IPS-NIHi7 (cell line): ENCODE results near the gene CDH16.
"Not testable (repeated sequence)": the region's sequence is repeated elsewhere in the genome, so short reads cannot be mapped to it uniquely, and the experiment has no call there.

Experiments
- DNase-seq: peaks from one replicate; pipeline ENCODE4 v3.0.0; 2012; ENCODE audit warnings: mixed read lengths; ENCODE audit errors: extremely low spot score

CDH16 gene

DNA sequence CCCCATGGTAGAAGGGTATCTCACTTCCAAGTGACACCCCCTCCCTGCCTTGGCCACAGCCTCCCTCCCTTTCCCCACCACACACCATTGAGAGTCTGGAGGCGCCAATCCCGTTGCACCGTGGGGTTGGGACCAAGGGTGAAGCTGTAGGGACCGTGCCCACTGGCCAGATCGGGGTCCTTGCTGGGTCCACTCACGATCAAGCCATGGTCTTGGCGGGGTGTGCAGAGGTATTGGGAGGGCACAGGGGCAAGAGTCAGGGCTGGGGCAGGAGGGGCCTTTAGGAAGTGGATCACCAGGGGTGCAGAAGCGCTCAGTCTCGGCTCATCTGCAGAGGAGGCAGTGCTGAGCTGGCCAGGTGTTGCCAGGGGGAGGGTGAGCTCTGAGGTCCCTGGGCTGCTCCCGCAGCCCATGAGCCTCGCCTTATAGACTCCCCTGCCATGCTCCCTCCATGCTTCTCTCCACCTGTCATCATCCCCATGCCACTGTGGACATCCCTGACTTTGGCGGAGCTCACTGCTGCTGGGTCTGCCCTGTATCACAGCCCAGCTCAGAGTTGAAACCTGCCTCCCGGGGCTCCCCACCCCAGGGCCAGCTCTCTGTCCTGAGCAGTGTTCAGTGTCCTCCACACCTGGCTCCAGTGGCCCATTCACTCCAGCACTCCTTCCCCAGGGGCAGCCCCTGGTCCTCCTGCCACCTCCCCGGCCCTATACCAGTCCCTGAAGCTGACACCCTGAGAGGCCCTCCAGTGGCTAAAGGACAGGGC, 8.3 kb downstream of the CDH16 start:
- no peak for DNase-seq

- DNase-seq: no peak
These were observed 9.7 kb downstream of the CDH16 start for GRCh38 chr16:66908762-66909559.

DNA sequence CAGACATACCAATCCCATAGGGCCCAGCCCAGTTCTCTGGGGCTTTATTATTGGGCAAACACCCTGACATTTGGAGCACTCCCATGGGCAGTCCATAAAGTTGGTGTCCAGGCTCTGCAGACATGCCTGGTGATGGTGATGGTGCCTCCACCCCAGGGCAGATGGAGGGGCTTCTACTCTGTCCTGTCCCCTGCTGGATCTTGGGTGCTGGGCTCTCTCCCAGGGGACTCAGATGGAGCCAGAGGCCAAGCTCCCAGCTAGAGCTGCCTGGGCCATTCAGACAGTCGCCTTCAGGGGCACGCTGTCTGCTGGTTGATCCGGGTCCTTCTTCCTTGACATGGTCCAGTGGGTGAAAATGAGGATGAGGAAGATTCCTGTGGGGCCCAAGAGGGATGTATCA, 10.6 kb downstream of the CDH16 start:
- no peak for DNase-seq

DNA sequence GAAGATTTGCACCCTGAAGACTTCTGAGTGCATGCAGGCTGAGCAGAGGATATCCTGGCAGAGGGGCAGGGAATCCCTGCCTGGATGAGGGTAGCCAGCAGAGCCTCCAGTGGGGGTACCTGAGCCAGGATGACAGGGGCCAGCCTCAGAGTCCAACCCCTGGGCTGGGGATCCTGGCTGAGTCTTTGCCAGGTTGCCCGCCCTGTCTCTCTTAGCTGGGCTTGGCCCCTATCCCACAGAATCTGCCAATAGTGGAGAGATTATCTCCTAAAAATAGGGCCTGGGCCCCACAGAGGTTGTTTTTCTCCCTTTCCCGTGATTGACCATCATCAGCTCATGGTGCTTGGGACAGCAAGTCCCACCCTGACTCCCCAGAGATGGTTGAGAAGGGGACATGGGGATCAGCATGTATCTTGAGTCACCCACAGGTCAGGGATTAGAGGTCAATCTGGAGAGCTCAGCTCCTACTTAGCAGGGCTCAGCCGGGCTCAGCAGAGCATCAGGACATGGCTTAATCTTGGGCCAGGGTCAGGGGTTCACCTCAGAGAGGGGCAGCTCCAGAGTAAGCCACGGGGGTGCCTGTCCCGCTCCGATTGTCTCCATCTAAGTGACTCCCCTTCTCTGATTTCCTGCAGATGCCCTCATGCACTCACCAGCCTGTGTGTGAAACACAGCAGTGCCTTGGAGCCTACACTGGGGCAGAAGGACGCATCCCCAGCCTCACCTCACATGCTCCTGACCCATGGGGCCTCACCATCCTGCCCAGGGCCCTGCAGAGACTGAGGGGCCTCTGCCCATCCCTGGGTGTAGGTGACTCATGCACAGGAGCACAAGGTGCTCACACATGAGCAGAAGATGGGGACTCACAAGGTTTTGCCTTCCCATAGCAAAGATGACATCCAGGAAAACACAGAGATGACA, 11.5 kb downstream of the CDH16 start:
- no peak for DNase-seq

DNA sequence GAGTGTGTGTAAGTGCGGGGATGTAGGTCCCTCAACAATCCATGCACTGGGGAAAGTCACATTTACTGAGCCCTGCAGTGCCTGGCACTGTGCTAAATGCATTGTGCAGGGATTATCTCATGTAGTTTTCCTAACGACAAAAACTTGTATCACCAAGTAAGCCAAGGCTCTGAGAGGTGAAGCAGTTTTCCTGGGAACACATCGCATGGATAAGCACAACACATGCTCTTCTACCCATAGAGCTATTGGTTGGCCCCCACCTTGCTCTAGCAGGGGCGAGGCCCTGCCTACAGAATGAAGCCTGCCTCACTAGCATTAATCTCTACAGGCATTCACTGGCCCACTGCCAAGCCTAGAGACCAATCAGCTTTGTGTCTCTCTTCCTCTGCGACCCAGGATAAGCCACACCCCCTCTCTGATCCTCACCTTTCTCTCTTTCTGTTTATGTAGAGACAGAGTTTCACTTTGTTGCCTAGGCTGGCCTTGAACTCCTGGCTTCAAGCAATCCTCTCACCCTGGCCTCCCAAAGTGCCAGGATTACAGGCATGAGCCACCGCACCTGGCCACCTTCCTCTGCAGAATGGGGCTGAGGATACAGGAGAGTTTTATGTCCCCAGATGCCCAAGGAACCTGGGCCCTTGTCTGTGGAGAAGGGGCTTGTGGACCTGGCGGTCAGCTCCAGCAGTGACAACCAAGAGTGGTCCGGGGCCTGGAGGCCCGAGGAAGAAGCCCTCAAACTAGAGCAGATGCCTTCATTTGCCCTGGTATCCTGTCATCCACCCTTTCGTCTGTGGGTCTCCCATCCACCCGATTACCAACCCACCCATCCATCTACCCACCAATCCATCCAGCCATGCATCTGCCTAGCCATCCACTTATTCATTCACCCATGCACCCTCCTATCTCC, 12.8 kb downstream of the CDH16 start:
- peak; percentile 83 for DNase-seq

DNA sequence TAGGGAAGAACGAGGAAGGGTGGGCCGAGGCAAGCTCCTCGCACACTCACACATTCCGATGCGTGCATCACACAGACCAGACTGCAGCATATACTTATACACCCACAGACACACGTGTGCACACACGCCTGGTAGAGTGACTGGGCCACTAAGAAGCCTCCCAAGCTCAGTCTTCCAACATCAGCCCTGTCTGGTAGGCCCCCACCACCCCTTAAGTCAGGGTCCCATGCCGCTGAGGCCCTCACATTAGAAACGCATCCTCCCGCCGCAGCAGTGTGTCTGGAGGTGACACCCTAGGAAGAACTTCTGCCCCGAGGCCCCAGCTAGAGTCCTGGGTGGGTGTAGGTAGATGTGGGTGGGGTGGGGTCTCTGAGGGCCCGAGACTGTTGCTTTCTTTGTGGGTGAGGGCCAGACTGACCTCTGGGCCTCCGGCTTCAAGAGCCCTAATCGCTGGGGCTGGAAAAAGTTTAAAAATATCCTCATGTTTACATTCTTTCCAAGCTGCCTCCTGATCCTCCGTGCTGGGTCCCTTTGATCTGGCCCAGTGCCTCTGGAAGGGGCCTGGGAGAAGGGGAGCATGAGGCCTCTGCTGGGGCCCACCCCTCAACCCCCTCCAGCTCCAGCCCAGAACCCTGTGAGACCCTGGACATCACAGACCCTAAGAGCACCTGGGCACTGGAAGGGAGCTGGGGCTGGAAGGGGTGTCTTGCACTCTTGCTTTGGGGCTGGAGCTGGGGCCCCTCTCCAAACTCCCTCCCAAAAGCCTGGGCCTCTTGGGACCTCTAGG, 13.6 kb downstream of the CDH16 start:
- DNase-seq: no peak

- no peak for DNase-seq
These were observed 14.2 kb downstream of the CDH16 start for GRCh38 chr16:66904428-66904845.

GRCh38 chr16:66903544-66904427, 14.9 kb downstream of the CDH16 start:
- no peak for DNase-seq

DNA sequence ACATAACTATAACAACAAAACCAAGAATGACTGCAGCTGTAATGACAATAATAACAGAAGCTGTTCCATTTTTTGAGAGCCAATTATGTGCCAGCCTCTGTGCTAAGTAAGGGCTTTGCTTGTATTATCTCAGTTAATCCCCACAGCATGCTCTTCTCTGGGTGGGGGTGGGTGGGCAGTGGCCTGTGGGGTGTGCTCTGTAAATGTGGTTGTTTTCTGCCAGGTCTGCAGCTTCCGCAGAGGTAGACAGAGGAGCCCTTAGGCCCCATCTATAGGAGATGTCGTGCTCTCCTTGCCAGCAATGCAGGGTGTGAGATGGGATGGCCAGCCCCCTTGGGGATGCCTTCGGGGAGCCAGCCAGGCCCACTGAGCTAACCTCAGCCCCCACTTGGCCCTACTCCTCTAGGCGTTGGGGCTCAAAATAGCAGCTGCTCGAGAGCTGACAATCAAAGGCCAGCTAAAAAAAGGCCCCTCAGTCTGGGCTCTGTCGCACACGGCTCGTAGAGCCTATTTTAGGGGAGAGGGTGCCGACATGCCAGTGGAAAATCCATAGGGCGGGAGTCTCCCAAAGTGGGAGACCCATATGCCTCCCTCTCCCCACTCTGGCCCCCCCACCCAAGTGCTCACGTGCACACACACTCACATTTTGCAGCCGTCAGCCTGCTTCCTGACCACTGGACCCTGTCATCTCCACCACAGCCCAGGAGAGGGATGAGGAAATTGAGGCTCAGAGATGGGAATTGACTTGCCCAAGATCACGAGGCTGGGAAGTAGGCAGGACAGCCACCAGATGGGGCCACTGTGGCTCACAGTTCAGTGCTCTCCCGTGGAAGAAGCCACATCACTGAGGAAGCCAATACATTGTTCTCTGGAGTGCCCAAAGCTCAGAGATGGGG, 15.8 kb downstream of the CDH16 start:
- DNase-seq: no peak

GRCh38 chr16:66901626-66902025, 17.1 kb downstream of the CDH16 start:
- no peak for DNase-seq

DNA sequence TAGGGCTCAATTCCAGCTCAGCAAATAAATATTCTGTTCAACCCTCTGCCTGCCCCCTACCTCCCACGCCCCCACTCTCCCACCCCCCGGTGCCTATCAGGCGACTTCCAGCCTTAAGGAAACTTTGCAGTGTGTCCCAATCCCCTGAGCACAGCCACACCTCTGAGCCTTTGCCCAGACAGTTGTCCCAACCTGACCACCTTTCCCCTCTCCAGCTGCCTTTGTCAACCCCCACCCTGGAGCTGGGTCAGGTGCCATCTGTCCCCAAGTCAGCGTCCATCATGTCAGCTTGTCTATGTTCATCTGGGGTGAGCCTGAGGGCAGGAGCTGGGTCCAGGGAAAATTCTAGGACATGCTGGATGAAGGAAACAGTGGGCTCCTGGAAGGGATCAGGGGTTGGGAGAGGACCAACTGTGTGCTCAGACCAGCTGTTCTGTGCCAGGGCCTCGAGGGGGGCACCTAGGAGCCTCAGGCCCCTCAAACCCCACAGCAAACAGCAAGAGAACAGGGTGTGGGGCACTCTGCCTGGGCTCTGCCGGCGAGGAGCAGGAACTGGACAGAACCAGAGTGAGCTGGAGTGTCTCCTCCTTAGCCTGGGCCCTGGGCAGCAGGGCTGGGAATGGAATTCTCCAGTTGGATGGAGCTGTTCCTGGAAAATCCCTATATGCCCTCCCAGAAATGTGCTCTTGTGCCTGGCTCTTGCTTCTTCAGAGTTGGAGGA, 17.8 kb downstream of the CDH16 start:
- DNase-seq: no peak

- DNase-seq: peak; percentile 56
These were observed 18.6 kb downstream of the CDH16 start for GRCh38 chr16:66899945-66900710.

DNA sequence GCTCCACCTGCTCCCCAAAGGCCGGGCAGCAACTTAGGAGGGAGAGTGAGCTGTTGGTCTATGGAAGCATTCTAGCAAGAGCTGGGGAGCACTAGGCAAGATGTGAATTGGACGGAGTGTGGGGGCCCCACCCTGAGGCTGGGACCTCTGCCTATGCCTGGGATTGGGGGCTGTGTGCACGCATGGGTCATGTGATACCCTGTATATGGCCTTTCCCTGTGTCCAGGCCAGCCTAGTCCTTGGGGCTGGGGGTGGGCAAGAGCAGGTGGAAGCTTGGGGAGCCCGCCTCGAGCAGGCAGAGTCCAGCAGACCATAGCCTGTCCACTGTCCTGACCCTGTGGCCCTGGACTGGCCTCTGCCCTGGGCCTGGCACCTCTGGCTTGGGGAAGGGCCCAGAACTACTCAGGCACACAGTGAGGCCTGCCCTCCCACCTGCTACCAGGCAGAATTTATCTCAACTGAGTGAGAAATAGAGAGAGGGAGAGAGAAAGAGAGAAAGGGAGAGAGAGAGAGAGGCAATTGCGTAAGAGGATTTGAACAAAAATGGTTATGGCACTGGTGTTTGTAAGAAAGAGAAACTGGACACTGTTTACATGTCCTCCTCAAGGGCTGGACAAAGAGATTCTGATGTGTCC, 19.3 kb downstream of the CDH16 start:
- no peak for DNase-seq

- no peak for DNase-seq
These were observed 19.8 kb downstream of the CDH16 start for GRCh38 chr16:66898933-66899309.

DNA sequence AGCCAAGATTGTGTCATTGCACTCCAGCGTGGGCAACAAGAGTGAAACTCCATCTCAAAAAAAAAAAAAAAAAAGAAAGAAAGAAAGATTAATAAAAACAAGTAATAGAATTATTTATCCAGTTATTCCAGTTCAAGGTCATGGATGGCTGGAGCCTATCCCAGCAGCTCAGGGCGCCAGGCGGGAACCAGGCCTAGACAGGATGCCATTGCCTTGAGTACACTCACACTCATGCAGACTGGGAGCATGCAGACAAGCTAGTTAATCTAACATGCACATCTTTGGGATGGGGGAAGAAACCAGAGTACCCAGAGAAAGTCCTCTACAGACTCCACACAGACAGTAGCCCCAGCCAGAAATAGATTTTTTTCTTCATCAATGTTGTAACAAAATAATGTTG, 20.5 kb downstream of the CDH16 start:
- no peak for DNase-seq

DNA sequence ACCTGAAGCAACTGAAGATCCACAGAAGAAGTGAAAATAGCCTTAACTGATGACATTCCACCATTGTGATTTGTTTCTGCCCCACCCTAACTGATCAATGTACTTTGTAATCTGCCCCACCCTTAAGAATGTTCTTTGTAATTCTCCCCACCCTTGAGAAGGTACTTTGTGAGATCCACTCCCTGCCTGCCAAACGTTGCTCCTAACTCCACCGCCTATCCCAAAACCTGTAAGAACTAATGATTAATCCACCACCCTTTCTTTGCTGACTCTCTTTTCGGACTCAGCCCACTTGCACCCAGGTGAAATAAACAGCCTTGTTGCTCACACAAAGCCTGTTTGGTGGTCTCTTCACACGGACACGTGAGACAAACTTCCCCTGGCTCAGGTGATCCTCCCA, 22.0 kb downstream of the CDH16 start:
- DNase-seq: not testable (repeated sequence)
